ENCODE measurements around the gene NCAPD2.
"Not testable (repeated sequence)": the region's sequence is repeated elsewhere in the genome, so short reads cannot be mapped to it uniquely, and the experiment has no call there.

NCAPD2 gene

GRCh38 chr12:6535960-6536847 is 42.3 kb downstream of the NCAPD2 start:
- H3K4me3 ChIP-seq (ENCODE audit: insufficient read depth in 1 of 2, low read depth in 1 of 2, low read length in 2 of 2) = peak overlapping the region; percentile 83 to 98
- 62% methylated on average over 4 of the region's 10 CpGs for WGBS
- no peaks in the 10 kb centered on the region for H3K79me1 ChIP-seq (replicated peaks; ENCODE audit: low read length, poor library complexity, severe bottlenecking)
- peak overlapping the region in 1 of 2 experiments; percentile 66 for H3K23ac ChIP-seq (ENCODE audit: low read length in 2 of 2)
- H2AFZ ChIP-seq (ENCODE audit: low read depth, low read length) = no peak overlapping the region
- H3K4me1 ChIP-seq (ENCODE audit: control insufficient read depth, insufficient read depth, low read depth, low read length) = peaks cover 50% of the 10 kb centered on the region
- no peak overlapping the region for H2BK15ac ChIP-seq (ENCODE audit: low read depth, poor library complexity, severe bottlenecking)
- H4K91ac ChIP-seq (ENCODE audit: low read length) = no peak overlapping the region
- H2BK12ac ChIP-seq (ENCODE audit: low read length in 2 of 2) = no peak overlapping the region
- no peak overlapping the region for H2BK120ac ChIP-seq (ENCODE audit: low read depth, low read length)
- DNase-seq = peak; percentile 28
- H2AK5ac ChIP-seq (ENCODE audit: low read length, severe bottlenecking) = no peak overlapping the region
- H3K14ac ChIP-seq (ENCODE audit: low read length in 2 of 2) = peak overlapping the region in 1 of 2 experiments; percentile 78
- peak overlapping the region; percentile 96 for H3K9ac ChIP-seq (ENCODE audit: low read length)
- H3K18ac ChIP-seq (ENCODE audit: low read depth in 1 of 2, low read length in 2 of 2) = peak overlapping the region in 1 of 2 experiments; percentile 4
- H3K9me3 ChIP-seq (ENCODE audit: control insufficient read depth, low read length) = no peaks in the 10 kb centered on the region
- no peak overlapping the region for H2BK5ac ChIP-seq (ENCODE audit: low read depth, low read length, poor library complexity, severe bottlenecking)
- peak overlapping the region; percentile 79 for H3K4me2 ChIP-seq (ENCODE audit: low read length, poor library complexity, severe bottlenecking)
- peak overlapping the region in 1 of 2 experiments; percentile 4 for H3K4ac ChIP-seq (ENCODE audit: low read depth in 1 of 2, low read length in 2 of 2)
- no peak overlapping the region for H4K8ac ChIP-seq (ENCODE audit: low read length)
- no peaks in the 10 kb centered on the region for H3K27me3 ChIP-seq (ENCODE audit: control insufficient read depth in 1 of 2, insufficient read depth in 1 of 2, low read length in 2 of 2)
- peak overlapping the region; percentile 90 for H3K27ac ChIP-seq (ENCODE audit: low read length, poor library complexity, severe bottlenecking)
- peaks cover 49 to 53% of the 10 kb centered on the region in 2 experiments for H3K36me3 ChIP-seq (ENCODE audit: control insufficient read depth in 1 of 2, insufficient read depth in 2 of 2, low read depth in 1 of 2, low read length in 2 of 2)

GRCh38 chr12:6536894-6537579 is 43.1 kb downstream of the NCAPD2 start:
- Histone ChIP-seq H2BK120ac (ENCODE audit: low read depth, low read length) (no peak overlapping the region), H3K4me2 (ENCODE audit: low read length, poor library complexity, severe bottlenecking) (peak overlapping the region; percentile 79), H3K4ac (ENCODE audit: low read depth in 1 of 2, low read length in 2 of 2) (no peak overlapping the region), H3K79me1 (replicated peaks; ENCODE audit: low read length, poor library complexity, severe bottlenecking) (peaks cover 4% of the 10 kb centered on the region), H2BK5ac (ENCODE audit: low read depth, low read length, poor library complexity, severe bottlenecking) (no peak overlapping the region), H4K91ac (ENCODE audit: low read length) (no peak overlapping the region), H4K8ac (ENCODE audit: low read length) (no peak overlapping the region), H3K23ac (ENCODE audit: low read length in 2 of 2) (peak overlapping the region in 1 of 2 experiments; percentile 2), H2AK5ac (ENCODE audit: low read length, severe bottlenecking) (no peak overlapping the region), H3K27ac (ENCODE audit: low read length, poor library complexity, severe bottlenecking) (peak overlapping the region; percentile 20), H3K14ac (ENCODE audit: low read length in 2 of 2) (no peak overlapping the region), H3K18ac (ENCODE audit: low read depth in 1 of 2, low read length in 2 of 2) (no peak overlapping the region), H2AFZ (ENCODE audit: low read depth, low read length) (no peak overlapping the region), H3K4me1 (ENCODE audit: control insufficient read depth, insufficient read depth, low read depth, low read length) (peaks cover 50% of the 10 kb centered on the region), H3K4me3 (ENCODE audit: insufficient read depth in 1 of 2, low read depth in 1 of 2, low read length in 2 of 2) (peak overlapping the region in 1 of 2 experiments; percentile 98), H3K27me3 (ENCODE audit: control insufficient read depth in 1 of 2, insufficient read depth in 1 of 2, low read length in 2 of 2) (no peaks in the 10 kb centered on the region), H2BK15ac (ENCODE audit: low read depth, poor library complexity, severe bottlenecking) (no peak overlapping the region), H3K36me3 (ENCODE audit: control insufficient read depth in 1 of 2, insufficient read depth in 2 of 2, low read depth in 1 of 2, low read length in 2 of 2) (peaks cover 57 to 61% of the 10 kb centered on the region in 2 experiments), H3K9ac (ENCODE audit: low read length) (peak overlapping the region; percentile 96), H2BK12ac (ENCODE audit: low read length in 2 of 2) (no peak overlapping the region), H3K9me3 (ENCODE audit: control insufficient read depth, low read length) (no peaks in the 10 kb centered on the region)
- DNase-seq = peak; percentile 33
- WGBS = 62% methylated on average over 13 of the region's 19 CpGs

GRCh38 chr12:6537580-6538419 is 43.9 kb downstream of the NCAPD2 start:
- peaks cover 44% of the 10 kb centered on the region for H3K4me1 ChIP-seq (ENCODE audit: control insufficient read depth, insufficient read depth, low read depth, low read length)
- DNase-seq = peak; percentile 83
- not testable (repeated sequence) for H2BK120ac ChIP-seq (ENCODE audit: low read depth, low read length); H2AFZ ChIP-seq (ENCODE audit: low read depth, low read length); H2BK12ac ChIP-seq (ENCODE audit: low read length in 2 of 2); H3K18ac ChIP-seq (ENCODE audit: low read depth in 1 of 2, low read length in 2 of 2); H3K27me3 ChIP-seq (ENCODE audit: control insufficient read depth in 1 of 2, insufficient read depth in 1 of 2, low read length in 2 of 2); H2AK5ac ChIP-seq (ENCODE audit: low read length, severe bottlenecking); H3K14ac ChIP-seq (ENCODE audit: low read length in 2 of 2); H3K4ac ChIP-seq (ENCODE audit: low read depth in 1 of 2, low read length in 2 of 2); H3K9me3 ChIP-seq (ENCODE audit: control insufficient read depth, low read length); H2BK15ac ChIP-seq (ENCODE audit: low read depth, poor library complexity, severe bottlenecking); H4K91ac ChIP-seq (ENCODE audit: low read length); H4K8ac ChIP-seq (ENCODE audit: low read length); H2BK5ac ChIP-seq (ENCODE audit: low read depth, low read length, poor library complexity, severe bottlenecking)
- WGBS = 58% methylated on average over 16 of the region's 17 CpGs
- H3K36me3 ChIP-seq (ENCODE audit: control insufficient read depth in 1 of 2, insufficient read depth in 2 of 2, low read depth in 1 of 2, low read length in 2 of 2) = peaks cover 65 to 68% of the 10 kb centered on the region in 2 experiments
- peak overlapping the region; percentile 24 for H3K27ac ChIP-seq (ENCODE audit: low read length, poor library complexity, severe bottlenecking)
- peak overlapping the region in 1 of 2 experiments; percentile 2 for H3K23ac ChIP-seq (ENCODE audit: low read length in 2 of 2)
- peak overlapping the region; percentile 3 for H3K4me2 ChIP-seq (ENCODE audit: low read length, poor library complexity, severe bottlenecking)
- H3K4me3 ChIP-seq (ENCODE audit: insufficient read depth in 1 of 2, low read depth in 1 of 2, low read length in 2 of 2) = peak overlapping the region in 1 of 2 experiments; percentile 98
- peak overlapping the region; percentile 96 for H3K9ac ChIP-seq (ENCODE audit: low read length)
- peaks cover 11% of the 10 kb centered on the region for H3K79me1 ChIP-seq (replicated peaks; ENCODE audit: low read length, poor library complexity, severe bottlenecking)

All from mesenchymal stem cell (in vitro differentiated cells and primary cell).